Upper lobe of right lung (tissue), 1 donor: ENCODE data around the gene MRPL44. TPM values are rescaled to one million over a fixed set of nuclear protein-coding genes. Genes with fewer than 3 reads are reported as not detected.

Experiments
- ATAC-seq: fragments of 200-7000 bp; cut with Tn5 transposase; one replicate; pipeline ENCODE4 v1.9.1; 2020; ENCODE audit warnings: mild to moderate bottlenecking, moderate library complexity
- DNase-seq: peaks from one replicate; pipeline ENCODE4 v3.0.0-alpha.2; 2020
- H3K27ac ChIP-seq: fragments of 200-600 bp; one replicate; pipeline ENCODE4 v1.8.0; 2022
- H3K27me3 ChIP-seq: fragments of 200-600 bp; one replicate; pipeline ENCODE4 v1.8.0; 2022; ENCODE audit warnings: mild to moderate bottlenecking
- H3K36me3 ChIP-seq: fragments of 200-600 bp; one replicate; pipeline ENCODE4 v1.8.0; 2022
- H3K4me1 ChIP-seq: fragments of 200-600 bp; one replicate; pipeline ENCODE4 v1.8.0; 2022
- H3K4me3 ChIP-seq: fragments of 200-600 bp; one replicate; pipeline ENCODE4 v1.8.0; 2022; ENCODE audit warnings: mild to moderate bottlenecking
- H3K9me3 ChIP-seq: fragments of 200-600 bp; one replicate; pipeline ENCODE4 v1.8.0; 2022
- intact Hi-C: fragments of 100-400 bp; cut with DNase I; formaldehyde crosslinking; loops from one replicate; pipeline ENCODE4 v1.11.0; 2022
- total RNA-seq: library from RNA; stranded (reverse); fragmentation: NEBNext Ultra II Directional; extraction: Animal tissue kit (Norgen Biotek cat#: 25700); gene quantifications from one replicate; pipeline ENCODE4 v1.2.1, GENCODE V29; 2021
- TF ChIP-seq, protein P1 (sequence below): fragments of 200-600 bp; IDR thresholded peaks from one replicate; pipeline ENCODE4 v1.8.0; 2022; ENCODE audit warnings: antibody characterized with exemption
- donor health status: DM: no; HTN: yes; CAD: no; lungs with severe emphysema.

MRPL44 gene
- total RNA-seq, 1 donor from 2014 or later = 18.9 TPM

DNA sequence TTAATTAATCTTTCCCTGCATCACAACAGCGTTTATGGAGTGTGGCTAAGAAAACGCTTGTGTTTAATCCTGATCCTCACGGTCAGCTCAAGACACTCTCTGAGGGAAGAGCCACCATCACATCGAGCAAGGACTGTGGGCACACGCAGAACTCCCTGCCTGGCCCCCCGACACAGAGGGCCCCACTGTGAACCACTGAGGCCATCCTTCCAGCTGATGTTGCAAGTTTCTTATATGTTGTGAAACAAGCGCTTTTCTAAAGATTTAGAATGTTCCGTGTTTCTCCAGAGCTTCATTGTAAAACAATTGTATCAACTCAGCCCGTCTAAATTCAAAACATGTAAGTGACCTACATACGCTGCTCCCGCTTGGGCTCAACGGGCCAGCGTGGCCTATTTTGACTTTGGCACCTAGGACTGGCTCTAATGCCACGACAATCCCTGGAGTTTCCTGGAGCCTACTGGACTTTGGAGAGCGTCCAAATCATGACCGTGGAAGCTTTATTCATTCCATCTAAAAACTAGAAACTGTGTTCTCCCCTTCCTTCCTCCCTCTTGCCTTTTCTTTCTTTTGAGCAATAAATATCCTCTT lies 46.9 kb downstream of the MRPL44 start:
- H3K4me1 ChIP-seq = no peaks in the 10 kb centered on the region
- H3K27ac ChIP-seq = no peak overlapping the region
- ATAC-seq (no peak), DNase-seq (no peak)
- H3K27me3 ChIP-seq = no peaks in the 10 kb centered on the region
- no peak overlapping the region for H3K4me3 ChIP-seq
- intact Hi-C loops = no loop called here
- no peaks in the 10 kb centered on the region for H3K36me3 ChIP-seq
- no peaks in the 10 kb centered on the region for H3K9me3 ChIP-seq
- TF ChIP-seq, protein P1, sequence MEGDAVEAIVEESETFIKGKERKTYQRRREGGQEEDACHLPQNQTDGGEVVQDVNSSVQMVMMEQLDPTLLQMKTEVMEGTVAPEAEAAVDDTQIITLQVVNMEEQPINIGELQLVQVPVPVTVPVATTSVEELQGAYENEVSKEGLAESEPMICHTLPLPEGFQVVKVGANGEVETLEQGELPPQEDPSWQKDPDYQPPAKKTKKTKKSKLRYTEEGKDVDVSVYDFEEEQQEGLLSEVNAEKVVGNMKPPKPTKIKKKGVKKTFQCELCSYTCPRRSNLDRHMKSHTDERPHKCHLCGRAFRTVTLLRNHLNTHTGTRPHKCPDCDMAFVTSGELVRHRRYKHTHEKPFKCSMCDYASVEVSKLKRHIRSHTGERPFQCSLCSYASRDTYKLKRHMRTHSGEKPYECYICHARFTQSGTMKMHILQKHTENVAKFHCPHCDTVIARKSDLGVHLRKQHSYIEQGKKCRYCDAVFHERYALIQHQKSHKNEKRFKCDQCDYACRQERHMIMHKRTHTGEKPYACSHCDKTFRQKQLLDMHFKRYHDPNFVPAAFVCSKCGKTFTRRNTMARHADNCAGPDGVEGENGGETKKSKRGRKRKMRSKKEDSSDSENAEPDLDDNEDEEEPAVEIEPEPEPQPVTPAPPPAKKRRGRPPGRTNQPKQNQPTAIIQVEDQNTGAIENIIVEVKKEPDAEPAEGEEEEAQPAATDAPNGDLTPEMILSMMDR = no peak

DNA sequence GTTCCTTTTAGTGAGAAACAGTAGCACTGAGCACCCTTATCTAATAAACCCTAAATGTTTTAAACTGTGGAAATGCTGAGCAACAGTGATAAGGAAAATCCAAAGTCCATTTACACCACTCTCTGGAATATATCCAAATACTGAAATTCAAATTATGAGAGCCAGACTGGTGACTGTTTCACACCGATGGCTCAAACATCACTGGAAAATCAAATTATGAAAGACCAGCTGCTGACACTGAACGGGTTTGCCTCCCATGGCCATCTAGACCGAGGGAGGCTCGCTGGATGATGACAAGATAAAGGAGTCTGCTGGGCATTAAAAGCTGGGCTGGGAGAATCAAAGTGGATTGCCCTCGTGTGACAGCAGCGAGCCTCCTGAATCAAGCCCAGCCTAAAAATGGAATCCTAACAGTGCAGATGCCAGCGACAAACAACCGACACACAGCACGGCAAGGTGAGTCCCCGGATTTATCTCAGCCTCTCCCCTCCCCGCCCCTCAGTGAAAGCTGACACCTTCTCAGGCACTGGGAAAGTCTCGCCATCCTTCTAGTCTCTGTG lies 51.5 kb downstream of the MRPL44 start:
- no peak overlapping the region for H3K27ac ChIP-seq
- H3K4me3 ChIP-seq = no peak overlapping the region
- H3K36me3 ChIP-seq = no peaks in the 10 kb centered on the region
- H3K4me1 ChIP-seq = no peaks in the 10 kb centered on the region
- H3K27me3 ChIP-seq = no peaks in the 10 kb centered on the region
- H3K9me3 ChIP-seq = no peaks in the 10 kb centered on the region
- no peak for ATAC-seq
- TF ChIP-seq, protein P1 = no peak
- no peak for DNase-seq
- intact Hi-C loops = no loop called here

GRCh38 chr2:224009605-224010315 lies 52.5 kb downstream of the MRPL44 start:
- Histone ChIP-seq H3K9me3 (no peaks in the 10 kb centered on the region), H3K4me3 (no peak overlapping the region), H3K36me3 (no peaks in the 10 kb centered on the region), H3K27ac (no peak overlapping the region), H3K27me3 (no peaks in the 10 kb centered on the region), H3K4me1 (no peaks in the 10 kb centered on the region)
- DNase-seq (no peak), ATAC-seq (no peak)
- TF ChIP-seq, protein P1 = no peak
- intact Hi-C loops = no loop called here

- ATAC-seq (no peak), DNase-seq (no peak)
- H3K4me3 ChIP-seq = no peak overlapping the region
- TF ChIP-seq, protein P1 = no peak
- H3K27ac ChIP-seq = no peak overlapping the region
- no peaks in the 10 kb centered on the region for H3K9me3 ChIP-seq
- H3K27me3 ChIP-seq = no peaks in the 10 kb centered on the region
- intact Hi-C loops = no loop called here
- no peaks in the 10 kb centered on the region for H3K36me3 ChIP-seq
- no peaks in the 10 kb centered on the region for H3K4me1 ChIP-seq
Measured at GRCh38 chr2:224011837-224012236, 54.6 kb downstream of the MRPL44 start.

GRCh38 chr2:224014336-224014735 lies 57.1 kb downstream of the MRPL44 start:
- ATAC-seq (no peak), DNase-seq (no peak)
- intact Hi-C loops = no loop called here
- no peaks in the 10 kb centered on the region for H3K4me1 ChIP-seq
- TF ChIP-seq, protein P1 = no peak
- no peaks in the 10 kb centered on the region for H3K27me3 ChIP-seq
- H3K9me3 ChIP-seq = no peaks in the 10 kb centered on the region
- no peak overlapping the region for H3K27ac ChIP-seq
- H3K36me3 ChIP-seq = no peaks in the 10 kb centered on the region
- no peak overlapping the region for H3K4me3 ChIP-seq
